K562 (cell line): ENCODE results near the gene CDKL5.

Source experiments
- FOXP1 ChIP-seq: sonication (generic); formaldehyde crosslinking; IDR thresholded peaks from 2 replicates; pipeline ENCODE4 v1.8.0; 2022; ENCODE audit warnings: mild to moderate bottlenecking, missing genetic modification reagents
- SP1 ChIP-seq: sonication (generic); formaldehyde crosslinking; IDR thresholded peaks from 2 replicates; pipeline ENCODE4 v1.8.1; 2022; ENCODE audit warnings: mild to moderate bottlenecking, missing genetic modification reagents
- SRSF7 ChIP-seq: fragments of 200-400 bp; formaldehyde crosslinking; optimal IDR thresholded peaks from 2 replicates; pipeline ENCODE3; 2017; ENCODE audit warnings: mild to moderate bottlenecking, low read depth, low read length
- TF ChIP-seq, protein P1 (sequence below), 3 experiments: IDR thresholded peaks in 2 of 3; conservative IDR thresholded peaks in 1 of 3; 2 replicates each; pipeline ENCODE4 v1.5.1; 2011 to 2012; ENCODE audit warnings: low read length in 3 of 3, mild to moderate bottlenecking in 3 of 3, control low read depth in 2 of 3, improper control_type of control experiment in 1 of 3, inconsistent platforms in 1 of 3, low read depth in 1 of 3, mixed read lengths in 1 of 3, moderate library complexity in 1 of 3; ENCODE audit not compliant: insufficient read depth in 2 of 3
- TF ChIP-seq, protein P2 (sequence below): fragments of 250-450 bp; sonication (Bioruptor Pico); IDR thresholded peaks from 2 replicates; pipeline ENCODE4 v1.5.0; 2020; ENCODE audit warnings: mild to moderate bottlenecking, borderline replicate concordance

DNA sequence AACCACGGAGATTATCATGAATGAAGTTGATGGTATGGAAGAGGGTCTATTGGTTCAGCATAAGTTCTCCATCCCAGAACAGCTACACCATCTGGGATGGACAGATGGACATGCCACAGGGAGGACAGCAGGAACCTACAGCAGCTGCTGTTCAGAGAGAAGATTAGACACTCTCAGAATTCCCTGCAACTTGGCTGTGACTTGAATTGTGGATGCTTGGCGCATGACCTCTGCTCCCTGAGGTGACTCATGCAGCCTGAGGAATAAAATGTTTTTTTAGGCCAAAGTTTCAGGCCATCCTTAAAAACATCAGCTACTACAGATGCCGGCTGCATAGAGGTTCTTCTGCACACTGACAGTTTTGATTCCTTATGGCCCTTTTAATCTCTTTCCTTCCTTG lies 149.2 kb downstream of the CDKL5 start:
- TF ChIP-seq, protein P1, sequence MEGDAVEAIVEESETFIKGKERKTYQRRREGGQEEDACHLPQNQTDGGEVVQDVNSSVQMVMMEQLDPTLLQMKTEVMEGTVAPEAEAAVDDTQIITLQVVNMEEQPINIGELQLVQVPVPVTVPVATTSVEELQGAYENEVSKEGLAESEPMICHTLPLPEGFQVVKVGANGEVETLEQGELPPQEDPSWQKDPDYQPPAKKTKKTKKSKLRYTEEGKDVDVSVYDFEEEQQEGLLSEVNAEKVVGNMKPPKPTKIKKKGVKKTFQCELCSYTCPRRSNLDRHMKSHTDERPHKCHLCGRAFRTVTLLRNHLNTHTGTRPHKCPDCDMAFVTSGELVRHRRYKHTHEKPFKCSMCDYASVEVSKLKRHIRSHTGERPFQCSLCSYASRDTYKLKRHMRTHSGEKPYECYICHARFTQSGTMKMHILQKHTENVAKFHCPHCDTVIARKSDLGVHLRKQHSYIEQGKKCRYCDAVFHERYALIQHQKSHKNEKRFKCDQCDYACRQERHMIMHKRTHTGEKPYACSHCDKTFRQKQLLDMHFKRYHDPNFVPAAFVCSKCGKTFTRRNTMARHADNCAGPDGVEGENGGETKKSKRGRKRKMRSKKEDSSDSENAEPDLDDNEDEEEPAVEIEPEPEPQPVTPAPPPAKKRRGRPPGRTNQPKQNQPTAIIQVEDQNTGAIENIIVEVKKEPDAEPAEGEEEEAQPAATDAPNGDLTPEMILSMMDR (IDR thresholded peaks at IDR 0.05 in 2 of 3, conservative IDR thresholded peaks at IDR 0.05 in 1 of 3; ENCODE audit: insufficient read depth in 2 of 3, low read depth in 1 of 3, low read length in 3 of 3), result no peak
- no peak for TF ChIP-seq SRSF7
- no peak for TF ChIP-seq FOXP1 (CRISPR knock-in tag)
- TF ChIP-seq, protein P2, sequence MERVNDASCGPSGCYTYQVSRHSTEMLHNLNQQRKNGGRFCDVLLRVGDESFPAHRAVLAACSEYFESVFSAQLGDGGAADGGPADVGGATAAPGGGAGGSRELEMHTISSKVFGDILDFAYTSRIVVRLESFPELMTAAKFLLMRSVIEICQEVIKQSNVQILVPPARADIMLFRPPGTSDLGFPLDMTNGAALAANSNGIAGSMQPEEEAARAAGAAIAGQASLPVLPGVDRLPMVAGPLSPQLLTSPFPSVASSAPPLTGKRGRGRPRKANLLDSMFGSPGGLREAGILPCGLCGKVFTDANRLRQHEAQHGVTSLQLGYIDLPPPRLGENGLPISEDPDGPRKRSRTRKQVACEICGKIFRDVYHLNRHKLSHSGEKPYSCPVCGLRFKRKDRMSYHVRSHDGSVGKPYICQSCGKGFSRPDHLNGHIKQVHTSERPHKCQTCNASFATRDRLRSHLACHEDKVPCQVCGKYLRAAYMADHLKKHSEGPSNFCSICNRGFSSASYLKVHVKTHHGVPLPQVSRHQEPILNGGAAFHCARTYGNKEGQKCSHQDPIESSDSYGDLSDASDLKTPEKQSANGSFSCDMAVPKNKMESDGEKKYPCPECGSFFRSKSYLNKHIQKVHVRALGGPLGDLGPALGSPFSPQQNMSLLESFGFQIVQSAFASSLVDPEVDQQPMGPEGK, result no peak
- TF ChIP-seq SP1 (CRISPR knock-in tag), result no peak
